Subcutaneous abdominal adipose tissue (tissue), 5 donors: ENCODE measurements around the gene RRAS2.

ENCODE experiments used
- H3K27ac ChIP-seq: one replicate; pipeline ENCODE4 v1.7.0; 2013; ENCODE audit warnings: low read depth, mild to moderate bottlenecking, inconsistent platforms, low read length, moderate library complexity
- H3K27me3 ChIP-seq, 5 donors: one replicate each; pipeline ENCODE4 v1.7.0; 2013; ENCODE audit warnings: low read length in 5 of 5, inconsistent platforms in 1 of 5; ENCODE audit not compliant: control insufficient read depth in 5 of 5, insufficient read depth in 4 of 5
- H3K36me3 ChIP-seq, 5 donors: one replicate each; pipeline ENCODE4 v1.7.0; 2013; ENCODE audit warnings: low read length in 5 of 5; ENCODE audit not compliant: control insufficient read depth in 5 of 5, insufficient read depth in 5 of 5
- H3K4me1 ChIP-seq, 5 donors: one replicate each; pipeline ENCODE4 v1.7.0; 2013; ENCODE audit warnings: low read length in 5 of 5, mild to moderate bottlenecking in 3 of 5, moderate library complexity in 1 of 5; ENCODE audit not compliant: control insufficient read depth in 5 of 5, insufficient read depth in 5 of 5
- H3K4me3 ChIP-seq, 5 donors: one replicate each; pipeline ENCODE4 v1.7.0; 2013; ENCODE audit warnings: low read length in 5 of 5, low read depth in 1 of 5
- H3K9ac ChIP-seq, 5 donors: one replicate each; pipeline ENCODE4 v1.7.0; 2013; ENCODE audit warnings: low read length in 5 of 5, mild to moderate bottlenecking in 4 of 5, moderate library complexity in 3 of 5
- H3K9me3 ChIP-seq, 5 donors: one replicate each; pipeline ENCODE4 v1.7.0; 2013; ENCODE audit warnings: low read length in 5 of 5; ENCODE audit not compliant: control insufficient read depth in 5 of 5
- donor health status: healthy.
- donor health status: healthy.
- donor health status: healthy.
- donor health status: healthy.
- donor health status: healthy.

The RRAS2 gene

DNA sequence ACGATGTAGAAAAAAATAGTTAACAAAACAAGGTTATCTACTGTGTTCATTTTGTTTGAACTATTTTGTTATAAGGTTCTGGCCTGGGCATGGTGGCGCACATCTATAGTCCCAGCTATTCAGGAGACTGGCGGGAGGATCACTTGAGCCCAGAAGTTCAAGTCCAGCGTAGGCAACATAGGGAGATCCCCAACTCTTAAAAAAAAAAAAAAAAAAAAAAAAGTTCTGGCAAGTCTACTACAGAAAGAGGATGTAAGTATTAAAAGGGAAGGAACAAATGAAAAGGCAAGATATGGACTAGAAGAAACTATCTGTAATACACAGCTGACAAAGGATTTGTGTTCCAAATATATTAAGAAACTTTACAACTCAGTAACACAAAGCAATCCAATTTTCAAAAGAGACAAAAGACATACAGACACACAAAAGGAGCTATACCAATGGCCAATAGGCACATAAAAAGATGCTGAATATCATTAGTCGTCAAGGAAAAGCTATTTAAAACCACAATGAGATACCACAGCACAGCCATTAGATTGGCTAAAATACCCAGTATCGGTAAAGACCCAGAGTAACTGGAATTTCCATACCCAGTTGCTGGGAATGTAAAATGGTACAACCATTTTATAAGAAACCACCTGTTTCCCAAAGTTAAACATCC is 27.4 kb downstream of the RRAS2 start:
- Histone ChIP-seq H3K36me3 (no peaks in the 10 kb centered on the region), H3K27ac (no peak overlapping the region), H3K9ac (no peak overlapping the region), H3K9me3 (peaks cover 0 to 3% (median 0%) of the 10 kb centered on the region in 5 donors), H3K27me3 (no peaks in the 10 kb centered on the region), H3K4me1 (peaks cover 0 to 9% (median 0%) of the 10 kb centered on the region in 5 donors), H3K4me3 (no peak overlapping the region)

DNA sequence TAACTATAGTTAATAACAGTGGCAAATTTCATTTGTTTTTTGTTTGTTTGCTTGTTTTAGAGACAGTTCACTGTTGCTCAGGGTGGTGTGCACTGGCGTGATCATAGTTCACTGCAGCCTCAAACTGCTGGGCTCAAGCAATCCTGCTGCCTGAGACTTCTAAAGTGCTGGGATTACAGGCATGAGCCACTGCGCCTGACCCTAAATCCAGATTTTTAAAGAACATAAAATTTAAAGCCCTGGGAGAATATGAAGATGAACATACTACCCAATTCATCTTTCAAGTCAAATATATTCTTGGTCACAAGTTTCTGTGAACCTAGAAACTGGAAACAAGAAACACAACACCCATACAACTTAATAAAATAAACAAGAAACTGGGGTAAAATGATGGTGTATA is 28.1 kb downstream of the RRAS2 start:
- H3K4me1 ChIP-seq, result peaks cover 0 to 8% (median 1%) of the 10 kb centered on the region in 5 donors
- no peak overlapping the region for H3K9ac ChIP-seq
- no peak overlapping the region for H3K27ac ChIP-seq
- H3K9me3 ChIP-seq, result peaks cover 0 to 1% (median 0%) of the 10 kb centered on the region in 5 donors
- H3K36me3 ChIP-seq, result no peaks in the 10 kb centered on the region
- H3K4me3 ChIP-seq, result no peak overlapping the region
- no peaks in the 10 kb centered on the region for H3K27me3 ChIP-seq

DNA sequence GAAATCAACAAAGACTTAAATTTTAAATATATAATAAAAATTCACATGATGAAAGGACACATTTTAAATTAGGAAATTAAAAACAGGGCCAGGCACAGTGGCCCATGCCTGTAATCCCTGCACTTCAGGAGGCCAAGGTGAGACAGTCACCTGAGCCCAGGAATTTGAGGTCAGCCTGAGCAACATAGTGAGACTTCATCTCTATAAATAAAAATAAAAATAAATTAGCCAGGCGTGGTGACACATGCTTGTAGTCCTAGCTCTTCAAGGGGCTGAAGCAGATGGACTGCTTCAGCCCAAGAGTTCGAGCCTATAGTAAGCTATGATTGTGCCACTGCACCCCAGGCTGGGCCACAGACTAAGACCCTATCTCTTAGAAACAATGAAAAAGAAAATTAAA is 29.3 kb downstream of the RRAS2 start:
- Histone ChIP-seq H3K27me3 (no peaks in the 10 kb centered on the region), H3K4me3 (no peak overlapping the region), H3K9me3 (no peaks in the 10 kb centered on the region), H3K36me3 (no peaks in the 10 kb centered on the region), H3K9ac (no peak overlapping the region), H3K4me1 (peaks cover 0 to 3% (median 0%) of the 10 kb centered on the region in 5 donors), H3K27ac (no peak overlapping the region)

DNA sequence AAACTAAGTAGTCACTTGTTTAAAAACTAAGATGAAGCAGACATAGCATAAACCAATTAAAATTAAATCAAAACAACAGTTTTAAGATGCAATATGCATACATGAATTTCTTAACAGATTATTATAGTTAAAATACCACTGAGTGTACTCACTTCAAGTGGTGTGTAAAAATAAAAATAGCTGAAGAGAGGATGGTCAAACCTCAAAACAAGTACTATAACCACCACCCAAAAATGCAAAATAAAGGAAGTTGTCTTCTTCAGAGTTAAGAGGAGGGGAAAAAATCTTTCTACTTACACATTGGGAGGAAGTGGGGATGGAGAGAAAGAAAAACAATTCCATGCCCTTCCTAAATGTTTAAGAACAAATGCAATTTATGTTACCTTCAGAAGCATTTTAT is 31.9 kb downstream of the RRAS2 start:
- H3K27me3 ChIP-seq, result no peaks in the 10 kb centered on the region
- H3K27ac ChIP-seq, result no peak overlapping the region
- H3K4me1 ChIP-seq, result peaks cover 0 to 3% (median 0%) of the 10 kb centered on the region in 5 donors
- H3K9ac ChIP-seq, result no peak overlapping the region
- H3K36me3 ChIP-seq, result no peaks in the 10 kb centered on the region
- no peaks in the 10 kb centered on the region for H3K9me3 ChIP-seq
- H3K4me3 ChIP-seq, result no peak overlapping the region

DNA sequence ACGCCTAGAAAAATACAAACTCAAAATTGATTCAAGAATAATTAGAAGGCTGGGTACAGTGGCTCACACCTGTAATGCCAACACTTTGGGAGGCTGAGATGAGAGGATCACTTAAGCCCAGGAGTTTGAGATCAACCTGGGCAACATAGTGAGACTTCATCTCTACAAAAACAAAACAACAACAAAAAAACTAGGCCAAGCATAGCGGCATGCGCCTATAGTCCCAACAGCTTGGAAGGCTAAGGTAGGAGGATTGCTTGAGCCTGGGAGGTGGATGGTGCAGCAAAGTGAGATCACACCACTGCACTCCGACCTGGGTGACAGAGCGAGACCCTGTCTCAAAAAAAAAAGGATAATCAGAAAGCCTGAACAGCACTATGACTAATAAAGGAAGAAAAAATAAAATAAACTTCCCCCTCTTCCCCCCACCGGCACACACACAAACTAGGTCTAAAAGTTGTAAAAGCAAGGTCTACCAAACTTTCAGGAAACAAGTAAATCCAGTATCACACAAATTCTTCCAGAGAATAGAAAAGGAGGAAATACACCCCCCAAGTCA is 35.8 kb downstream of the RRAS2 start:
- Histone ChIP-seq H3K4me3 (no peak overlapping the region), H3K36me3 (no peaks in the 10 kb centered on the region), H3K9ac (no peak overlapping the region), H3K27me3 (no peaks in the 10 kb centered on the region), H3K4me1 (peaks cover 0 to 3% (median 0%) of the 10 kb centered on the region in 5 donors), H3K9me3 (no peaks in the 10 kb centered on the region), H3K27ac (no peak overlapping the region)

DNA sequence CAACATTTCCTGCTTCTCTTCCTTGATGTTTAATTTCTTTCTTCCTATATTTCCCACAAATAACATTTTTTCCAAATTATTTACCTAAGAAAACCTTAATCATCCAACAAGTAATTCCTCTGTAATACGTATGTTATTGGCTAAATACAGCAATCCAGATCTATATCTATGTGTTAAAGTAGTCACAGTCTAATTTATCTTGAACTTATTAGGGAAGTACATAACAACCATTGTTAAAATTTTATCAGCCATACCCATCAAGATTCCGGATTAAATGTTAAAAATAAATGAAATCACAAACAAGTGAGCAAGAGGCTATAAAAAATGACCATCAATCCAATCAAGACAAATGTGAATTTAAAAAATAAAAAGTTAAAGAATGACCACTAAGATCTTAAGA is 36.5 kb downstream of the RRAS2 start:
- no peaks in the 10 kb centered on the region for H3K27me3 ChIP-seq
- no peak overlapping the region for H3K4me3 ChIP-seq
- H3K9me3 ChIP-seq, result no peaks in the 10 kb centered on the region
- no peak overlapping the region for H3K9ac ChIP-seq
- H3K36me3 ChIP-seq, result no peaks in the 10 kb centered on the region
- H3K4me1 ChIP-seq, result peaks cover 0 to 3% (median 0%) of the 10 kb centered on the region in 5 donors
- no peak overlapping the region for H3K27ac ChIP-seq

DNA sequence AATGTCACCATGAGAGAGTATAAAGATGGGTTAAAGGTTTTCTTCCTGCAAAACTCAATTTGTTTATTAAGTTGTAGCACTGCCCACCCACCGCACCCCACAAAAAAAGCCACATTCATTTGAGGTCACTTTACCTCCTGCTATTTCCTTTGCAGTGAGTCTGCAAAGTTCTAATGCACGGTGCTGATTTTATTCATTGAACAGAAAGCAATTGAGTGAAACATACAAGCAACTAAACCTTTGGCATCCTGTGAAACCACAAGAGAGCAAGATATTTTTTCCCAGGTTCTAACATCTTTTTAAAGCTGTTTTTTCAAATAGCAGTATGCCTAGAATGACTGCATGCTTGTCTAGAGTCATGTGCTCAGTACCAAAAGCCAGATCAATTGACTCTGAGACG is 39.0 kb downstream of the RRAS2 start:
- H3K4me3 ChIP-seq, result no peak overlapping the region
- H3K9ac ChIP-seq, result no peak overlapping the region
- H3K27me3 ChIP-seq, result no peaks in the 10 kb centered on the region
- no peaks in the 10 kb centered on the region for H3K36me3 ChIP-seq
- peaks cover 0 to 3% (median 0%) of the 10 kb centered on the region in 5 donors for H3K4me1 ChIP-seq
- H3K9me3 ChIP-seq, result no peaks in the 10 kb centered on the region
- no peak overlapping the region for H3K27ac ChIP-seq

DNA sequence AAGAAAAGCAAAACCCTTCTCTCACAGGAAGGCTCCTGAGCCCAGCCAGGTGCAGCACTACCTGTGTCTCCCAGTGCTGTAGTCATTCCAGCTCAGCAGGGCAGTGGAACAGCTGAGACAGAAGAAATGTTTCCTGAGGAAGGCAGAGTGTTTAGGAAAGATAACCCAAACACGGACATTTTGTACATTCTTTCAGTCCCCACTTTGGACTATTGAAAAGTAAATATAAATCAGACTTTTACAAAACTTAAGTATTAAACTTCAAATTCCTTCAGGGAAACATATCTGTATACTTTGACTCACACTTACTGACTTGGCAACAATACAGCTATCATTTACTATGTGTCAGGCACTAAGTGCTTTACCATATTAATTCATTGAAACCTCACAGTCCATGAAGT is 40.4 kb downstream of the RRAS2 start:
- peaks cover 0 to 6% (median under 1%) of the 10 kb centered on the region in 5 donors for H3K4me1 ChIP-seq
- no peak overlapping the region for H3K9ac ChIP-seq
- H3K36me3 ChIP-seq, result no peaks in the 10 kb centered on the region
- H3K27me3 ChIP-seq, result no peaks in the 10 kb centered on the region
- H3K9me3 ChIP-seq, result no peaks in the 10 kb centered on the region
- H3K4me3 ChIP-seq, result no peak overlapping the region
- no peak overlapping the region for H3K27ac ChIP-seq

DNA sequence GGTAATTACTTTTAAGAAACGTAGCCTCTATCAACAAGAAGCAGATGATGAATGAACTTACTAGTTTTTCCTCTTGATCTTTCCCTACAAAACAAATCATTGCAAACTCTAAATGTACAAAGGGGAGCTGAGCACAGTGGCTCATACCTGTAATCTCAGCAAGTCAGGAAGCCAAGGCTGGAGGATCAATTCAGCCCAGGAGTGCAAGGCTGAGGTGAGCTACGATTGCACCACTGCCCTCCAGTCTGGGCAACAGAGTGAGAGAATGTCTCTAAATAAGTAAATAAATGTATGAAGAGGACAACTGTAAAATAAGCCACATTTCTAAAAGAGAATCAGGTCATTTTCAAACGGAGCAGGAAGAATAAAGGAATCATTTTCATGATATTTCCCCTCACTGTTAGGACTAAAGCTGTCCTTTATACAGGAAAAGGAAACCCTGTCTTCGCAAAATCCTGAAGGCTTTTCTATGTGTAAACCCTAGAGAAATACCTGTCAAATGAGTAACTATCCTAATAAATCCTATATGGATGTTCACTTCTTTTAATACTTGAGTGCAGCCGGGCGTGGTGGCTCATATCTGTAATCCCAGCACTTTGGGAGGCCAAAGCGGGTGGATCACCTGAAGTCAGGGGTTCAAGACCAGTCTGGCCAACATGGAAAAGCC is 41.2 kb downstream of the RRAS2 start:
- Histone ChIP-seq H3K9me3 (no peaks in the 10 kb centered on the region), H3K27me3 (no peaks in the 10 kb centered on the region), H3K27ac (no peak overlapping the region), H3K9ac (no peak overlapping the region), H3K4me3 (no peak overlapping the region), H3K36me3 (no peaks in the 10 kb centered on the region), H3K4me1 (peaks cover 0 to 12% (median 4%) of the 10 kb centered on the region in 5 donors)

DNA sequence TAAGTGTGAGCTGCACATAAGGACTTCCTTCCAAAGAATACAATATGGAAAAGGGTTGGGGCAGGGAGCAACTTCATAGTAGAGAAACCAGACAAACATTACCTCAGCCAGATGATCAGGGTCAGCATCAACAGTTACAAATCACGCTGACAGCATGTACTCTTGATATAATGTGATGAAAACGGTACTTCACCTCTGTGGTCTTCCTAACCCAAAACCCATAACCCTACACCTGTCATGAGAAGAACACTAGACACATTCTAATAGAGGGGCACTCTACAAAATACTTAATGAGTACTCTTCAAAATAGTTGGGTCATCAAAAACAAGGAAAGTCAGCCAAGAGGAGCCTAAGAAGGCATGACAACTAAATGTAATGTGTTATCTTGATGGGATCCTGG is 43.9 kb downstream of the RRAS2 start:
- H3K36me3 ChIP-seq, result no peaks in the 10 kb centered on the region
- H3K27me3 ChIP-seq, result no peaks in the 10 kb centered on the region
- H3K9ac ChIP-seq, result no peak overlapping the region
- peaks cover 0 to 13% (median 5%) of the 10 kb centered on the region in 5 donors for H3K4me1 ChIP-seq
- no peak overlapping the region for H3K4me3 ChIP-seq
- no peaks in the 10 kb centered on the region for H3K9me3 ChIP-seq
- no peak overlapping the region for H3K27ac ChIP-seq
